HEK293 (cell line): ENCODE data around the gene CYP2A6.
"Not testable (repeated sequence)": the region's sequence is repeated elsewhere in the genome, so short reads cannot be mapped to it uniquely, and the experiment has no call there.

ENCODE experiments used
- CTCF ChIA-PET: fragments of 350-600 bp; formaldehyde crosslinking; extraction: SDS; loops from one replicate; lab custom pipeline; 2021; ENCODE audit warnings: antibody characterized with exemption; lab: Yijun Ruan, JAX
- POLR2A ChIA-PET: fragments of 300-600 bp; formaldehyde crosslinking; extraction: SDS; loops from one replicate; lab custom pipeline; 2020; ENCODE audit warnings: antibody characterized with exemption, inconsistent platforms; lab: Yijun Ruan, JAX
- H3K27ac ChIP-seq: fragments of 200-500 bp; sonication (Bioruptor generic); 2 replicates; pipeline ENCODE4 v1.5.1; 2014; ENCODE audit warnings: low read depth, low read length, control low read depth, inconsistent platforms; ENCODE audit errors: extremely low read depth
- H3K36me3 ChIP-seq, 2 experiments: fragments of 200-500 bp in 1 of 2; sonication (Bioruptor generic) in 1 of 2; 1 replicate in 1 of 2; 2 replicates in 1 of 2; pipeline ENCODE4 v1.5.1; 2014 to 2017; ENCODE audit warnings: inconsistent platforms in 2 of 2, low read length in 2 of 2; ENCODE audit not compliant: control insufficient read depth in 2 of 2, insufficient read depth in 1 of 2
- H3K4me1 ChIP-seq: fragments of 200-500 bp; sonication (Bioruptor generic); 2 replicates; pipeline ENCODE4 v1.5.1; 2014; ENCODE audit warnings: mild to moderate bottlenecking, low read length, inconsistent platforms; ENCODE audit not compliant: control insufficient read depth, insufficient read depth
- H3K4me3 ChIP-seq: 2 replicates; pipeline ENCODE4 v1.5.1; 2011; ENCODE audit warnings: low read depth, mild to moderate bottlenecking, control low read depth, low read length, moderate library complexity
- H3K9me3 ChIP-seq: fragments of 200-500 bp; sonication (Bioruptor generic); 2 replicates; pipeline ENCODE4 v1.5.1; 2014; ENCODE audit warnings: low read depth, low read length, inconsistent platforms; ENCODE audit not compliant: control insufficient read depth, insufficient read depth
- EGR2 ChIP-seq: fragments of 450-650 bp; formaldehyde crosslinking; IDR thresholded peaks from 2 replicates; pipeline ENCODE4 v1.5.1; 2016; ENCODE audit warnings: low read depth, missing biosample characterization, missing genetic modification characterization
- GLIS1 ChIP-seq: fragments of 450-650 bp; formaldehyde crosslinking; IDR thresholded peaks from 2 replicates; pipeline ENCODE4 v1.5.1; 2016; ENCODE audit warnings: missing biosample characterization, missing genetic modification characterization
- HOXA7 ChIP-seq: sonication (generic); formaldehyde crosslinking; IDR thresholded peaks from 2 replicates; pipeline ENCODE4 v1.8.1; 2022; ENCODE audit warnings: missing genetic modification reagents, borderline replicate concordance
- PRDM1 ChIP-seq: fragments of 450-650 bp; formaldehyde crosslinking; IDR thresholded peaks from 2 replicates; pipeline ENCODE4; 2016; ENCODE audit warnings: missing biosample characterization, missing genetic modification characterization
- ZBTB17 ChIP-seq: fragments of 450-650 bp; formaldehyde crosslinking; IDR thresholded peaks from 2 replicates; pipeline ENCODE4 v1.5.1; 2016; ENCODE audit warnings: missing biosample characterization, missing genetic modification characterization
- ZFHX2 ChIP-seq: fragments of 450-650 bp; formaldehyde crosslinking; conservative IDR thresholded peaks from 2 replicates; pipeline ENCODE4 v1.5.1; 2016; ENCODE audit warnings: missing biosample characterization, missing genetic modification characterization
- ZNF341 ChIP-seq: fragments of 450-650 bp; formaldehyde crosslinking; IDR thresholded peaks from 2 replicates; pipeline ENCODE4; 2016; ENCODE audit warnings: low read depth, missing biosample characterization, missing genetic modification characterization
- ZNF514 ChIP-seq: fragments of 450-650 bp; formaldehyde crosslinking; IDR thresholded peaks from 2 replicates; pipeline ENCODE4 v1.5.1; 2016; ENCODE audit warnings: missing biosample characterization, missing genetic modification characterization
- ZNF600 ChIP-seq: fragments of 450-650 bp; formaldehyde crosslinking; IDR thresholded peaks from 2 replicates; pipeline ENCODE4 v1.5.1; 2016; ENCODE audit warnings: missing biosample characterization, missing genetic modification characterization
- ZNF658 ChIP-seq: fragments of 450-650 bp; formaldehyde crosslinking; IDR thresholded peaks from 2 replicates; pipeline ENCODE4; 2016; ENCODE audit warnings: missing biosample characterization, missing genetic modification characterization
- ZNF76 ChIP-seq: fragments of 450-650 bp; formaldehyde crosslinking; IDR thresholded peaks from 2 replicates; pipeline ENCODE4; 2016; ENCODE audit warnings: low read depth, missing biosample characterization, missing genetic modification characterization, borderline replicate concordance
- TF ChIP-seq, protein P1 (sequence below): fragments of 450-650 bp; formaldehyde crosslinking; IDR thresholded peaks from 2 replicates; pipeline ENCODE4 v1.5.1; 2016; ENCODE audit warnings: missing biosample characterization, missing genetic modification characterization
- TF ChIP-seq, protein P2 (sequence below): fragments of 450-650 bp; formaldehyde crosslinking; IDR thresholded peaks from 2 replicates; pipeline ENCODE4 v1.5.1; 2016; ENCODE audit warnings: missing biosample characterization, missing genetic modification characterization
- TF ChIP-seq, protein P3 (sequence below): fragments of 450-650 bp; formaldehyde crosslinking; IDR thresholded peaks from 2 replicates; pipeline ENCODE4 v1.5.1; 2017; ENCODE audit warnings: missing biosample characterization, missing genetic modification characterization
- TF ChIP-seq, protein P4 (sequence below): fragments of 450-650 bp; formaldehyde crosslinking; IDR thresholded peaks from 2 replicates; pipeline ENCODE4 v1.5.1; 2016; ENCODE audit warnings: missing biosample characterization, missing genetic modification characterization

CYP2A6 gene

DNA sequence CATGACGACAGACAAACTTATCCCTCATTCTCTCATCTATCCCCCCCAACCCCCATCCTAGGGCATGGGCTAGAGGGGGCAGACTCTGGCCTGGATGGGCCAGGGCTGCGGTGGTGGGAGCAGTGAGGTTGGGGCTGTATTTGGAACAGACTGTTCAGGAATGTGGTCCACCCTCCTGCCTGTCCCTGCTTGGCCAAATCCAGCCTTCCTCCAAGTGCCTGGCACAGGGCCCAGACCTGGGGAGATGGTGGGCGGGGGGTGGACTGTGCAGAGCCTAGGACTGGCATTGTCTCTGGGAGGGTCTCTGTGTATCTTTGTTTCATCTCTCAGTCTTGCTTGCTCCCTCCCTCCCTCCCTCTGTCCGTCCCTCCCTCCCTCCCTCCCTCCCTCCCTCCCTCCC is 37.1 kb downstream of the CYP2A6 start:
- H3K4me3 ChIP-seq, result no peak overlapping the region
- TF ChIP-seq PRDM1 (no peak), ZNF658 (no peak), GLIS1 (0 out of 2 replicates have a peak, but pooled peaks have one; percentile 16), EGR2 (tag by site-specific recombination) (peak; percentile 36; the same call in 1 of the 2 replicates), ZNF341 (tag by site-specific recombination) (peak; percentile 92), ZFHX2 (tag by site-specific recombination) (peak; percentile 68), ZNF600 (tag by site-specific recombination) (peak; percentile 49; the same call in 1 of the 2 replicates), HOXA7 (CRISPR knock-in tag) (no peak), ZNF76 (tag by site-specific recombination) (no peak), ZNF514 (tag by site-specific recombination) (no peak)
- TF ChIP-seq, protein P1, sequence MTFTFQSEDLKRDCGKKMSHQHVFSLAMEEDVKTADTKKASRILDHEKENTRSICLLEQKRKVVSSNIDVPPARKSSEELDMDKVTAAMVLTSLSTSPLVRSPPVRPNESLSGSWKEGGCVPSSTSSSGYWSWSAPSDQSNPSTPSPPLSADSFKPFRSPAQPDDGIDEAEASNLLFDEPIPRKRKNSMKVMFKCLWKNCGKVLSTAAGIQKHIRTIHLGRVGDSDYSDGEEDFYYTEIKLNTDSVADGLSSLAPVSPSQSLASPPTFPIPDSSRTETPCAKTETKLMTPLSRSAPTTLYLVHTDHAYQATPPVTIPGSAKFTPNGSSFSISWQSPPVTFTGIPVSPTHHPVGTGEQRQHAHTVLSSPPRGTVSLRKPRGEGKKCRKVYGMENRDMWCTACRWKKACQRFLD (tag by site-specific recombination), result no peak
- TF ChIP-seq, protein P2, sequence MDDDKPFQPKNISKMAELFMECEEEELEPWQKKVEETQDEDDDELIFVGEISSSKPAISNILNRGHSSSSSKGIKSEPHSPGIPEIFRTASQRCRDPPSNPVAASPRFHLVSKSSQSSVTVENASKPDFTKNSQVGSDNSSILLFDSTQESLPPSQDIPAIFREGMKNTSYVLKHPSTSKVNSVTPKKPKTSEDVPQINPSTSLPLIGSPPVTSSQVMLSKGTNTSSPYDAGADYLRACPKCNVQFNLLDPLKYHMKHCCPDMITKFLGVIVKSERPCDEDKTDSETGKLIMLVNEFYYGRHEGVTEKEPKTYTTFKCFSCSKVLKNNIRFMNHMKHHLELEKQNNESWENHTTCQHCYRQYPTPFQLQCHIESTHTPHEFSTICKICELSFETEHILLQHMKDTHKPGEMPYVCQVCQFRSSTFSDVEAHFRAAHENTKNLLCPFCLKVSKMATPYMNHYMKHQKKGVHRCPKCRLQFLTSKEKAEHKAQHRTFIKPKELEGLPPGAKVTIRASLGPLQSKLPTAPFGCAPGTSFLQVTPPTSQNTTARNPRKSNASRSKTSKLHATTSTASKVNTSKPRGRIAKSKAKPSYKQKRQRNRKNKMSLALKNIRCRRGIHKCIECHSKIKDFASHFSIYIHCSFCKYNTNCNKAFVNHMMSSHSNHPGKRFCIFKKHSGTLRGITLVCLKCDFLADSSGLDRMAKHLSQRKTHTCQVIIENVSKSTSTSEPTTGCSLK (tag by site-specific recombination), result no peak
- TF ChIP-seq, protein P3, sequence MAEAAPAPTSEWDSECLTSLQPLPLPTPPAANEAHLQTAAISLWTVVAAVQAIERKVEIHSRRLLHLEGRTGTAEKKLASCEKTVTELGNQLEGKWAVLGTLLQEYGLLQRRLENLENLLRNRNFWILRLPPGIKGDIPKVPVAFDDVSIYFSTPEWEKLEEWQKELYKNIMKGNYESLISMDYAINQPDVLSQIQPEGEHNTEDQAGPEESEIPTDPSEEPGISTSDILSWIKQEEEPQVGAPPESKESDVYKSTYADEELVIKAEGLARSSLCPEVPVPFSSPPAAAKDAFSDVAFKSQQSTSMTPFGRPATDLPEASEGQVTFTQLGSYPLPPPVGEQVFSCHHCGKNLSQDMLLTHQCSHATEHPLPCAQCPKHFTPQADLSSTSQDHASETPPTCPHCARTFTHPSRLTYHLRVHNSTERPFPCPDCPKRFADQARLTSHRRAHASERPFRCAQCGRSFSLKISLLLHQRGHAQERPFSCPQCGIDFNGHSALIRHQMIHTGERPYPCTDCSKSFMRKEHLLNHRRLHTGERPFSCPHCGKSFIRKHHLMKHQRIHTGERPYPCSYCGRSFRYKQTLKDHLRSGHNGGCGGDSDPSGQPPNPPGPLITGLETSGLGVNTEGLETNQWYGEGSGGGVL (tag by site-specific recombination), result peak; percentile 70
- TF ChIP-seq, protein P4, sequence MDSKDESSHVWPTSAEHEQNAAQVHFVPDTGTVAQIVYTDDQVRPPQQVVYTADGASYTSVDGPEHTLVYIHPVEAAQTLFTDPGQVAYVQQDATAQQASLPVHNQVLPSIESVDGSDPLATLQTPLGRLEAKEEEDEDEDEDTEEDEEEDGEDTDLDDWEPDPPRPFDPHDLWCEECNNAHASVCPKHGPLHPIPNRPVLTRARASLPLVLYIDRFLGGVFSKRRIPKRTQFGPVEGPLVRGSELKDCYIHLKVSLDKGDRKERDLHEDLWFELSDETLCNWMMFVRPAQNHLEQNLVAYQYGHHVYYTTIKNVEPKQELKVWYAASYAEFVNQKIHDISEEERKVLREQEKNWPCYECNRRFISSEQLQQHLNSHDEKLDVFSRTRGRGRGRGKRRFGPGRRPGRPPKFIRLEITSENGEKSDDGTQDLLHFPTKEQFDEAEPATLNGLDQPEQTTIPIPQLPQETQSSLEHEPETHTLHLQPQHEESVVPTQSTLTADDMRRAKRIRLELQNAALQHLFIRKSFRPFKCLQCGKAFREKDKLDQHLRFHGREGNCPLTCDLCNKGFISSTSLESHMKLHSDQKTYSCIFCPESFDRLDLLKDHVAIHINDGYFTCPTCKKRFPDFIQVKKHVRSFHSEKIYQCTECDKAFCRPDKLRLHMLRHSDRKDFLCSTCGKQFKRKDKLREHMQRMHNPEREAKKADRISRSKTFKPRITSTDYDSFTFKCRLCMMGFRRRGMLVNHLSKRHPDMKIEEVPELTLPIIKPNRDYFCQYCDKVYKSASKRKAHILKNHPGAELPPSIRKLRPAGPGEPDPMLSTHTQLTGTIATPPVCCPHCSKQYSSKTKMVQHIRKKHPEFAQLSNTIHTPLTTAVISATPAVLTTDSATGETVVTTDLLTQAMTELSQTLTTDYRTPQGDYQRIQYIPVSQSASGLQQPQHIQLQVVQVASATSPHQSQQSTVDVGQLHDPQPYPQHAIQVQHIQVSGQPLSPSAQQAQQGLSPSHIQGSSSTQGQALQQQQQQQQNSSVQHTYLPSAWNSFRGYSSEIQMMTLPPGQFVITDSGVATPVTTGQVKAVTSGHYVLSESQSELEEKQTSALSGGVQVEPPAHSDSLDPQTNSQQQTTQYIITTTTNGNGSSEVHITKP, result peak; percentile 81
- peaks cover 9% of the 10 kb centered on the region for H3K4me1 ChIP-seq
- H3K36me3 ChIP-seq, result peaks cover 8 to 18% of the 10 kb centered on the region in 2 experiments; a peak in 2 of 3 replicates
- H3K9me3 ChIP-seq, result no peaks in the 10 kb centered on the region
- H3K27ac ChIP-seq, result no peak overlapping the region
- CTCF ChIA-PET, result interaction anchor here (0.7 to 1.2 kb wide), 2 partner anchors 18 to 102 kb away, joined by 3 to 4 read pairs; no protein-coding TSS in a partner anchor
- POLR2A ChIA-PET, result interaction anchor here (0.6 kb wide), 1 partner anchor 96 kb away, joined by 3 read pairs; the partner anchor contains the start of gene ITPKC

DNA sequence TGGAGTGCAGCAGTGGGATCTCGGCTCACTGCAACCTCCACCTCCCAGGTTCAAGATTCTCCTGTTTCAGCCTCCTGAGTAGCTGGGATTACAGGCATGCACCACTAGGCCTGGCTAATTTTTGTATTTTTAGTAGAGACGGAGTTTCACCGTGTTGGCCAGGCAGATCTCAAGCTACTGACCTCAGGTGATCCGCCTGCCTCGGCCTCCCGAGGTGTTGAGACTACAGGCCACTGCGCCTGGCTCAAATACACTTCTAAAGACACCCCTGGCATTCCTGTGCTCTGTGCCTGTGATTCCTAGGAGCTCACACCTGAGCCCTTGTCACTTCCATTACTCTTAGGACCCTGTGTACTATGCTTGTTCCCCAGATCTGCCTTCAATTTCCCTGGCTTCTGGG is 37.7 kb downstream of the CYP2A6 start:
- ChIA-PET POLR2A (interaction anchor here (0.7 kb wide), 2 partner anchors 35 to 314 kb away, joined by 3 read pairs; no protein-coding TSS in a partner anchor), CTCF (interaction anchor here (0.7 to 1.2 kb wide), 3 partner anchors 18 to 102 kb away, joined by 3 to 4 read pairs (median 3); partner anchors contain the start of gene SNRPA)
- H3K36me3 ChIP-seq, result peaks cover 14 to 24% of the 10 kb centered on the region in 2 experiments; a peak in 2 of 3 replicates
- not testable (repeated sequence) for H3K27ac ChIP-seq, H3K9me3 ChIP-seq, H3K4me1 ChIP-seq, H3K4me3 ChIP-seq
- TF ChIP-seq ZBTB17 (tag by site-specific recombination), result 0 out of 2 replicates have a peak, but pooled peaks have one; percentile 18
